ENCODE data around the gene RFTN1.

DNA sequence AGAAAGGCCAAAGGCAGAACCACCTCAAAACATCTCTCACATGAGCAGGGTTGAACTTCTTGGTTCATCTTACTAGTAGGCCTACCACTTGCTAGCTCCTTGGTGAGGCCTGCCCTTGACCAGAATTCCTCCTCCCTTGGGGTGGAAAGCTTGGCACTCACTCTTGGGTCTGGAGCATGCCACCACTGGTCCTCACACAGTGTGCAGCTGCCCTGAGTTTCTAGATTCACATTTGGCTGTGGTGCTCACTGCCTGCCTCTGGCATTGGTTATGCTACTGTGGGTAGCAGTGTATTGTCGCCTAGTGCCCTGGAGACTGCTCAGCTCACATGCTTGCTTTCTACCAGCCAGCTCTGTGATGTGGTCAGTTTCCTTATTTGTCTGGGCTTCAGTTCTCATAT lies 224.8 kb downstream of the RFTN1 start:
- TF ChIP-seq, protein P1, sequence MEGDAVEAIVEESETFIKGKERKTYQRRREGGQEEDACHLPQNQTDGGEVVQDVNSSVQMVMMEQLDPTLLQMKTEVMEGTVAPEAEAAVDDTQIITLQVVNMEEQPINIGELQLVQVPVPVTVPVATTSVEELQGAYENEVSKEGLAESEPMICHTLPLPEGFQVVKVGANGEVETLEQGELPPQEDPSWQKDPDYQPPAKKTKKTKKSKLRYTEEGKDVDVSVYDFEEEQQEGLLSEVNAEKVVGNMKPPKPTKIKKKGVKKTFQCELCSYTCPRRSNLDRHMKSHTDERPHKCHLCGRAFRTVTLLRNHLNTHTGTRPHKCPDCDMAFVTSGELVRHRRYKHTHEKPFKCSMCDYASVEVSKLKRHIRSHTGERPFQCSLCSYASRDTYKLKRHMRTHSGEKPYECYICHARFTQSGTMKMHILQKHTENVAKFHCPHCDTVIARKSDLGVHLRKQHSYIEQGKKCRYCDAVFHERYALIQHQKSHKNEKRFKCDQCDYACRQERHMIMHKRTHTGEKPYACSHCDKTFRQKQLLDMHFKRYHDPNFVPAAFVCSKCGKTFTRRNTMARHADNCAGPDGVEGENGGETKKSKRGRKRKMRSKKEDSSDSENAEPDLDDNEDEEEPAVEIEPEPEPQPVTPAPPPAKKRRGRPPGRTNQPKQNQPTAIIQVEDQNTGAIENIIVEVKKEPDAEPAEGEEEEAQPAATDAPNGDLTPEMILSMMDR (IDR thresholded peaks at IDR 0.05 in 2 of 3, conservative IDR thresholded peaks at IDR 0.05 in 1 of 3; ENCODE audit: insufficient read depth in 2 of 3, low read depth in 1 of 3, low read length in 3 of 3) = no peak
- TF ChIP-seq, protein P2, sequence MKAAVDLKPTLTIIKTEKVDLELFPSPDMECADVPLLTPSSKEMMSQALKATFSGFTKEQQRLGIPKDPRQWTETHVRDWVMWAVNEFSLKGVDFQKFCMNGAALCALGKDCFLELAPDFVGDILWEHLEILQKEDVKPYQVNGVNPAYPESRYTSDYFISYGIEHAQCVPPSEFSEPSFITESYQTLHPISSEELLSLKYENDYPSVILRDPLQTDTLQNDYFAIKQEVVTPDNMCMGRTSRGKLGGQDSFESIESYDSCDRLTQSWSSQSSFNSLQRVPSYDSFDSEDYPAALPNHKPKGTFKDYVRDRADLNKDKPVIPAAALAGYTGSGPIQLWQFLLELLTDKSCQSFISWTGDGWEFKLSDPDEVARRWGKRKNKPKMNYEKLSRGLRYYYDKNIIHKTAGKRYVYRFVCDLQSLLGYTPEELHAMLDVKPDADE (conservative IDR thresholded peaks at IDR 0.05; ENCODE audit: control insufficient read depth, low read depth, low read length) = no peak
- no peak for TF ChIP-seq MXI1 (IDR thresholded peaks at IDR 0.05; ENCODE audit: low read depth, low read length)
- TF ChIP-seq EGR1 (conservative IDR thresholded peaks at IDR 0.05) = no peak
- TF ChIP-seq ZBED1 (IDR thresholded peaks at IDR 0.05) = no peak
- TF ChIP-seq NR2C2 (CRISPR knock-in tag; IDR thresholded peaks at IDR 0.05) = no peak
- TF ChIP-seq NR2C2 (tag; IDR thresholded peaks at IDR 0.05) = no peak
- TF ChIP-seq, protein P3, sequence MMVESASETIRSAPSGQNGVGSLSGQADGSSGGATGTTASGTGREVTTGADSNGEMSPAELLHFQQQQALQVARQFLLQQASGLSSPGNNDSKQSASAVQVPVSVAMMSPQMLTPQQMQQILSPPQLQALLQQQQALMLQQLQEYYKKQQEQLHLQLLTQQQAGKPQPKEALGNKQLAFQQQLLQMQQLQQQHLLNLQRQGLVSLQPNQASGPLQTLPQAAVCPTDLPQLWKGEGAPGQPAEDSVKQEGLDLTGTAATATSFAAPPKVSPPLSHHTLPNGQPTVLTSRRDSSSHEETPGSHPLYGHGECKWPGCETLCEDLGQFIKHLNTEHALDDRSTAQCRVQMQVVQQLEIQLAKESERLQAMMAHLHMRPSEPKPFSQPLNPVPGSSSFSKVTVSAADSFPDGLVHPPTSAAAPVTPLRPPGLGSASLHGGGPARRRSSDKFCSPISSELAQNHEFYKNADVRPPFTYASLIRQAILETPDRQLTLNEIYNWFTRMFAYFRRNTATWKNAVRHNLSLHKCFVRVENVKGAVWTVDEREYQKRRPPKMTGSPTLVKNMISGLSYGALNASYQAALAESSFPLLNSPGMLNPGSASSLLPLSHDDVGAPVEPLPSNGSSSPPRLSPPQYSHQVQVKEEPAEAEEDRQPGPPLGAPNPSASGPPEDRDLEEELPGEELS (CRISPR knock-in tag; IDR thresholded peaks at IDR 0.05; ENCODE audit: borderline replicate concordance) = no peak
- no peak for TF ChIP-seq RBBP5 (IDR thresholded peaks at IDR 0.05; ENCODE audit: borderline replicate concordance, insufficient read depth, low read length, poor library complexity, severe bottlenecking)
- no peak for TF ChIP-seq ZNF12 (CRISPR knock-in tag; IDR thresholded peaks at IDR 0.05)
- no peak for TF ChIP-seq ZFPM2 (CRISPR knock-in tag; IDR thresholded peaks at IDR 0.05)
- TF ChIP-seq BHLHE40 (IDR thresholded peaks at IDR 0.05; ENCODE audit: low read length) = no peak
- TF ChIP-seq POLR2A (conservative IDR thresholded peaks at IDR 0.05) = no peak
